Gastroesophageal sphincter (tissue), 4 donors: ENCODE data around the gene EIF4A3. TPM values are rescaled to one million over a fixed set of nuclear protein-coding genes. Genes with fewer than 3 reads are reported as not detected.

Experiments
- ATAC-seq: fragments of 150-250 bp; one replicate; pipeline ENCODE4 v1.9.1; 2016; ENCODE audit warnings: mild to moderate bottlenecking, moderate library complexity
- H3K27ac ChIP-seq, 4 donors: fragments of 200-600 bp; sonication (generic) in 3 of 4; 1 replicate in 3 of 4; 2 replicates in 1 of 4; pipeline ENCODE4 v1.5.1; 2016 to 2019
- H3K27me3 ChIP-seq: fragments of 200-600 bp; sonication (generic); one replicate; pipeline ENCODE4 v1.5.1; 2019
- H3K36me3 ChIP-seq, 2 donors: fragments of 200-600 bp; sonication (generic); one replicate each; pipeline ENCODE4 v1.5.1; 2019; ENCODE audit warnings: control low read depth in 1 of 2
- H3K4me1 ChIP-seq, 3 donors: fragments of 200-600 bp; sonication (generic); 1 replicate in 2 of 3; 2 replicates in 1 of 3; pipeline ENCODE4 v1.5.1; 2016 to 2019; ENCODE audit warnings: control low read depth in 2 of 3
- H3K4me3 ChIP-seq, 2 donors: fragments of 200-600 bp; sonication (generic); one replicate each; pipeline ENCODE4 v1.5.1; 2019; ENCODE audit warnings: mild to moderate bottlenecking in 1 of 2, moderate library complexity in 1 of 2
- H3K9me3 ChIP-seq, 3 donors: fragments of 200-600 bp; sonication (generic); one replicate each; pipeline ENCODE4 v1.5.1; 2017 to 2019; ENCODE audit warnings: control low read depth in 2 of 3
- EP300 ChIP-seq: sonication (generic); formaldehyde crosslinking; IDR thresholded peaks from one replicate; pipeline ENCODE4 v1.6.1; 2017; ENCODE audit warnings: antibody characterized with exemption, mild to moderate bottlenecking
- POLR2A ChIP-seq, 2 donors: fragments of 450-650 bp; IDR thresholded peaks; one replicate each; pipeline ENCODE4 v1.6.1; 2017; ENCODE audit warnings: antibody characterized with exemption in 2 of 2, mild to moderate bottlenecking in 2 of 2, moderate library complexity in 1 of 2
- POLR2AphosphoS5 ChIP-seq: sonication (generic); formaldehyde crosslinking; IDR thresholded peaks from one replicate; pipeline ENCODE4 v1.6.1; 2017; ENCODE audit warnings: antibody characterized with exemption
- WGBS, 2 donors: methylation state at CpG; one replicate each; pipeline ENCODE4 v1.1.5; 2018; ENCODE audit warnings: low coverage in 1 of 2; 5-methylcytosine and 5-hydroxymethylcytosine counted together
- total RNA-seq, 4 donors: library from RNA; depleted of rRNA; stranded (reverse); fragments of >200 nt; gene quantifications; one replicate each; pipeline ENCODE4 v1.1.0, GENCODE V29; 2016
- TF ChIP-seq, protein P1 (sequence below), 4 experiments: fragments of 200-600 bp in 2 of 4; fragments of 450-650 bp in 2 of 4; sonication (generic) in 1 of 4; IDR thresholded peaks; one replicate each; pipeline ENCODE4 v1.5.1; 2017 to 2019; ENCODE audit warnings: antibody characterized with exemption in 4 of 4, mild to moderate bottlenecking in 2 of 4, moderate library complexity in 2 of 4

Gene EIF4A3
- total RNA-seq, 4 donors from 2014 or later, result 37.9 to 61.6 (median 49.0) TPM

DNA sequence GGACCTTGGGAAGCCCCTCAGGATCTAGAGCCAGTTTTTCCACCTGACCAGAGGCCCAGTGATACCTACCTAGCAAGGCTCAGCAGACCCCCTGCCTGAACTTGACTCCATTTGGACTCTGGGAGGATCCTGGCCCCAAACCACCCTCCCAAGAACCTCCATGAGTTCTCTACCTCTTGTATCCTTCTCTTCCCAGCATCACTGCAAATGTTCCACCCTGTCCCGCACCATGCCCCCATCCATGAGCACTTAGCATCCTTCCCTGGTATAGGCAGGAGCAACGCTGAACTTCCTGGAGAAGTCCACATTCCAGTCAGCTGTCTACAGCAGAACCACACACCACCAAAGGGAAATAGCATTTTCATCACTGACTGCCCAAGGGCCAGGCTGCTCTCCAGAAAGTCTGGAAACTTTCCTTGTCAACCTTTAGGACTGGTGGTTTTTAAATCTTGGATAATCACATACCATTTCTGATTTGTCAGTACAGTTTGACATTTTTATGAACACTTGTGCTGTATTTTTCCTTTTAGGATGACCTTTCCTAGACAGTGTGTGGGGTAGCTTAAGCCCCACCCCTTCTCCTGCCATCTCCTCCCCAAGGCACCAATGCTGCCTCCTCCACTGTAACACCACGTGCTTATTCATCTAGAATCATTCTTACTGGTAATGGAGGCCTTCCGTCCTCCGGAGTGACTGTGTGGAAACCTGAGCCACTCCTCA, 13.9 kb downstream of the EIF4A3 start:
- Histone ChIP-seq H3K27ac (no peak overlapping the region), H3K4me3 (no peak overlapping the region), H3K9me3 (no peaks in the 10 kb centered on the region), H3K4me1 (no peaks in the 10 kb centered on the region), H3K27me3 (no peaks in the 10 kb centered on the region), H3K36me3 (peaks cover 0 to 54% of the 10 kb centered on the region in 2 donors)
- WGBS, 2 donors, result 38 to 83% methylated on average over 1 to 3 of the region's 5 CpGs
- TF ChIP-seq POLR2A (IDR thresholded peaks at IDR 0.05) (no peak), EP300 (no peak), POLR2AphosphoS5 (no peak)
- TF ChIP-seq, protein P1, sequence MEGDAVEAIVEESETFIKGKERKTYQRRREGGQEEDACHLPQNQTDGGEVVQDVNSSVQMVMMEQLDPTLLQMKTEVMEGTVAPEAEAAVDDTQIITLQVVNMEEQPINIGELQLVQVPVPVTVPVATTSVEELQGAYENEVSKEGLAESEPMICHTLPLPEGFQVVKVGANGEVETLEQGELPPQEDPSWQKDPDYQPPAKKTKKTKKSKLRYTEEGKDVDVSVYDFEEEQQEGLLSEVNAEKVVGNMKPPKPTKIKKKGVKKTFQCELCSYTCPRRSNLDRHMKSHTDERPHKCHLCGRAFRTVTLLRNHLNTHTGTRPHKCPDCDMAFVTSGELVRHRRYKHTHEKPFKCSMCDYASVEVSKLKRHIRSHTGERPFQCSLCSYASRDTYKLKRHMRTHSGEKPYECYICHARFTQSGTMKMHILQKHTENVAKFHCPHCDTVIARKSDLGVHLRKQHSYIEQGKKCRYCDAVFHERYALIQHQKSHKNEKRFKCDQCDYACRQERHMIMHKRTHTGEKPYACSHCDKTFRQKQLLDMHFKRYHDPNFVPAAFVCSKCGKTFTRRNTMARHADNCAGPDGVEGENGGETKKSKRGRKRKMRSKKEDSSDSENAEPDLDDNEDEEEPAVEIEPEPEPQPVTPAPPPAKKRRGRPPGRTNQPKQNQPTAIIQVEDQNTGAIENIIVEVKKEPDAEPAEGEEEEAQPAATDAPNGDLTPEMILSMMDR (IDR thresholded peaks at IDR 0.05), result no peak
- no peak for ATAC-seq

DNA sequence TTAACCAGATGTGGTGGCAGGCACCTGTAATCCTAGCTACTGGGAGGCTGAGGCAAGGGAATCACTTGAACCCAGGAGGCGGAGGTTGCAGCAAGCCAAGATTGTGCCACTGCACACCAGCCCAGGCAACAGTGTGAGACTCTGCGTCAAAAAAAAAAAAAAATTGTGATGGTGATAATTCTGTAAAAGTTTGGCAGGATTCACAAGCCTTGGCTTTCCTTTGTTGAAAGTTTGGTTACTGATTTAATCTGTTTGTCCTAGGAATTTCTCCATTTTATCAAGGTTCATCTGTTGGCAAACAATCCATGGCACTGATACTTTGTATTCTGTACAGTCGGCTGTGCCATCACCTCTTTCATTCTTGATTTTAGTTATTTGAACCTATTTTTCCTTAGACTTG, 15.9 kb downstream of the EIF4A3 start:
- ATAC-seq, result no peak
- peaks cover 4% of the 10 kb centered on the region for H3K27me3 ChIP-seq
- peaks cover 0 to 33% of the 10 kb centered on the region in 2 donors for H3K36me3 ChIP-seq
- 76 to 91% methylated on average over 2 to 3 of the region's 3 CpGs for WGBS, 2 donors
- H3K27ac ChIP-seq, result no peak overlapping the region
- H3K4me1 ChIP-seq, result no peaks in the 10 kb centered on the region
- H3K4me3 ChIP-seq, result no peak overlapping the region
- H3K9me3 ChIP-seq, result no peaks in the 10 kb centered on the region
- TF ChIP-seq POLR2AphosphoS5, result no peak
- TF ChIP-seq EP300, result no peak
- TF ChIP-seq POLR2A (IDR thresholded peaks at IDR 0.05), result no peak
- TF ChIP-seq, protein P1 (IDR thresholded peaks at IDR 0.05), result no peak

DNA sequence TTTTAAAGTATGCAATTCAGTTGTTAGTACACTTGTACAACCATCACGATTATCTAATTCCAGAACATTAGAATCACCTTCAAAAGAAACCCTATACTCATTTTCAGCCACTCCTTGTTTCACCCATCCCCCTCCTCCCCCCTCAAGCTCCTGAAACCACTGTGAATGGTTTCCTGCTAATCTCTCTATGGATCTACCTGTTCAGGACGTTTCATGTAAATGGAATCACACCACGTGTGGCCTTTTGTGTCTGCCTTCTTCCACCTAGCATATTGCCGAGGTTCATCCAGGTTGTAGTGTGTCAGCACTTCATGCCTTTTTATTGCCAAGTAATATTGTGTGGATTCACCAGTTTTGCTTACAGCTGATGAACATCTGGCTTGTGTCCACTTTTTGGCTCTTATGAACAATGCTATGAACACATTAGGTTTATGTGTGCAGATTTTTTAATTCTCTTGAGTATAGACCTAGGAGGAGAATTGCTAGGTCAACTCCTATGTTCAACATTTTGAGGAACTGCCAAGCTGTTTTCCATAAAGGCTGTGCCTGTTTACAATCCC, 17.8 kb downstream of the EIF4A3 start:
- no peak for ATAC-seq
- TF ChIP-seq POLR2A (IDR thresholded peaks at IDR 0.05), result no peak
- TF ChIP-seq POLR2AphosphoS5, result no peak
- TF ChIP-seq, protein P1 (IDR thresholded peaks at IDR 0.05), result no peak
- TF ChIP-seq EP300, result no peak
- H3K4me3 ChIP-seq, result no peak overlapping the region
- no peaks in the 10 kb centered on the region for H3K4me1 ChIP-seq
- peaks cover 23% of the 10 kb centered on the region for H3K27me3 ChIP-seq
- no peak overlapping the region for H3K27ac ChIP-seq
- WGBS, 2 donors, result 29 to 36% methylated on average over 4 of the region's 4 CpGs
- peaks cover 0 to 14% of the 10 kb centered on the region in 2 donors for H3K36me3 ChIP-seq
- no peaks in the 10 kb centered on the region for H3K9me3 ChIP-seq

DNA sequence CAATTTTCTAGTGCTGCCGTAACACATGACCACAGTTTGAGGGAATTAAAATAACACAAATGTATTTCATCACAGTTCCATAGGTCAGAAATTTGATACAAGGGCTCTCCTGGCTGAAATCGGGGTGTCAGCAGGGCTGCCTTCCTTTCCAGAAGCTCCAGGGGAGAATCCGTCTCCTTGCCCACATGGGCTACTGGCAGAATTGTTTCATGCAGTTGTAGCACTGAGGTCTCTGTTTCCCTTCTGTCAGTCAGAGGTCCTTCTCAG, 20.5 kb downstream of the EIF4A3 start:
- Histone ChIP-seq H3K4me3 (no peak overlapping the region), H3K27ac (no peak overlapping the region), H3K4me1 (no peaks in the 10 kb centered on the region), H3K36me3 (no peaks in the 10 kb centered on the region), H3K27me3 (peaks cover 32% of the 10 kb centered on the region), H3K9me3 (no peaks in the 10 kb centered on the region)
- 60 to 88% methylated on average over 2 to 3 of the region's 3 CpGs for WGBS, 2 donors
- no peak for TF ChIP-seq POLR2AphosphoS5
- ATAC-seq, result no peak

DNA sequence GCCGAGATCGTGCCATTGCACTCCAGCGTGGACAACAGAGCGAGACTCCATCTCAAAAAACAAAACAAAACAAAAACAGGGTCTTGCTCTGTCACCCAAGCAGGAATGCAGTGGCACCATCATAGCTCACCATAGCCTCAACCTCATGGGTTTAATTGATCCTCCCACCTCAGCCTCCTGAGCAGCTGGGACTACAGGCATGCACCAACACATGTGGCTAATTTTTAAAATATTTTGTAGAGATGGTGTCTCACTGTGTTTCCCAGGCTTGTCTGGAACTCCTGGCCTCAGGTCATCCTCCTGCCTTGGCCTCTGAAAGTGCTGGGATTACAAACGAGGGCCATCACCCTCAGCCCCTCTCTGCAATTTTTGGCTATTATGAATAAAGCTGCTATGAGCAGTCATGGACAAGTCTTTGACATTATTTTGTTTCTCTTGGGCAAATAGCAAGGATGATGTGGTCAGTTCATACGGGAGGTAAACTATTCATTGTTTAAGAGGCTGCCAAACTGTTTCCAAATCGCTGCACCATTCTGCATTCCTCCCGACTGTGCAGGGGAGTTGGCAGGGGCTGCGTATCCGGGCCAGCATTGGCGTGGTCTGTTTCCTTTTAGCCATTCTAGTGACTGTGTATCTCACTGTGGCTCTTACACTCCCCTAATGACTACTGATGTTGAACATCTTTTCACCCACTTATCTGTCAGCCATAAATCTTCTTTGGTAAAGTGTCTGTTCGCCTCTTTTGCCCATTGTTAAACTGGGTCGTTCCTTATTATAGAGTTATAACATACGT, 21.1 kb downstream of the EIF4A3 start:
- no peaks in the 10 kb centered on the region for H3K4me1 ChIP-seq
- WGBS, 2 donors, result 42 to 57% methylated on average over 10 of the region's 14 CpGs
- H3K36me3 ChIP-seq, result no peaks in the 10 kb centered on the region
- TF ChIP-seq POLR2A (IDR thresholded peaks at IDR 0.05), result no peak
- no peak for TF ChIP-seq EP300
- no peak for TF ChIP-seq POLR2AphosphoS5
- TF ChIP-seq, protein P1 (IDR thresholded peaks at IDR 0.05), result no peak
- no peaks in the 10 kb centered on the region for H3K9me3 ChIP-seq
- no peak for ATAC-seq
- H3K4me3 ChIP-seq, result no peak overlapping the region
- peaks cover 32% of the 10 kb centered on the region for H3K27me3 ChIP-seq
- H3K27ac ChIP-seq, result no peak overlapping the region
